Activated B cell treated with CpG ODN at 0.5 μM for 24 hours (primary cell): Measurements from ENCODE around the gene GNG7. TPM values are rescaled to one million over a fixed set of nuclear protein-coding genes. Genes with fewer than 3 reads are reported as not detected.

Source experiments
- ATAC-seq: fragments of 200-7000 bp; cut with Tn5 transposase; one replicate; pipeline ENCODE4 v1.10.0; 2021; ENCODE audit warnings: low read depth, mild to moderate bottlenecking, moderate library complexity
- CTCF ChIA-PET: fragments of 350-600 bp; sonication (Branson Sonifier 250); formaldehyde crosslinking; loops from one replicate; lab custom pipeline; 2021; ENCODE audit warnings: antibody characterized with exemption; lab: Charles Lee
- POLR2A ChIA-PET: fragments of 350-600 bp; sonication (Branson Sonifier 250); formaldehyde crosslinking; loops from one replicate; lab custom pipeline; 2021; ENCODE audit warnings: antibody characterized with exemption; lab: Charles Lee
- DNase-seq: peaks from one replicate; pipeline ENCODE4 v3.0.0; 2022
- H3K27ac Mint-ChIP-seq: one replicate; pipeline ENCODE4 v1.8.0; 2020; ENCODE audit warnings: mixed read lengths
- H3K27me3 Mint-ChIP-seq: one replicate; pipeline ENCODE4 v1.8.0; 2021; ENCODE audit warnings: mixed read lengths
- H3K36me3 Mint-ChIP-seq: one replicate; pipeline ENCODE4 v1.8.0; 2021; ENCODE audit warnings: low read depth, mixed read lengths
- H3K4me1 Mint-ChIP-seq: one replicate; pipeline ENCODE4 v1.8.0; 2021; ENCODE audit warnings: mixed read lengths
- H3K4me3 Mint-ChIP-seq: one replicate; pipeline ENCODE4 v1.8.0; 2020; ENCODE audit warnings: mild to moderate bottlenecking, mixed read lengths
- H3K9me3 Mint-ChIP-seq: one replicate; pipeline ENCODE4 v1.8.0; 2020; ENCODE audit warnings: mixed read lengths
- CTCF ChIP-seq: fragments of 200-600 bp; IDR thresholded peaks from one replicate; pipeline ENCODE4 v1.8.0; 2022; ENCODE audit warnings: antibody characterized with exemption, mild to moderate bottlenecking
- intact Hi-C: fragments of 100-400 bp; cut with micrococcal nuclease; formaldehyde crosslinking; loops from one replicate; pipeline ENCODE4 v1.15.1; 2024
- total RNA-seq: library from RNA; stranded (reverse); gene quantifications from 2 replicates; pipeline ENCODE4 v1.2.3, GENCODE V29; 2022

Gene GNG7
- total RNA-seq, 1 donor from 2014 or later = 35.4 TPM

DNA sequence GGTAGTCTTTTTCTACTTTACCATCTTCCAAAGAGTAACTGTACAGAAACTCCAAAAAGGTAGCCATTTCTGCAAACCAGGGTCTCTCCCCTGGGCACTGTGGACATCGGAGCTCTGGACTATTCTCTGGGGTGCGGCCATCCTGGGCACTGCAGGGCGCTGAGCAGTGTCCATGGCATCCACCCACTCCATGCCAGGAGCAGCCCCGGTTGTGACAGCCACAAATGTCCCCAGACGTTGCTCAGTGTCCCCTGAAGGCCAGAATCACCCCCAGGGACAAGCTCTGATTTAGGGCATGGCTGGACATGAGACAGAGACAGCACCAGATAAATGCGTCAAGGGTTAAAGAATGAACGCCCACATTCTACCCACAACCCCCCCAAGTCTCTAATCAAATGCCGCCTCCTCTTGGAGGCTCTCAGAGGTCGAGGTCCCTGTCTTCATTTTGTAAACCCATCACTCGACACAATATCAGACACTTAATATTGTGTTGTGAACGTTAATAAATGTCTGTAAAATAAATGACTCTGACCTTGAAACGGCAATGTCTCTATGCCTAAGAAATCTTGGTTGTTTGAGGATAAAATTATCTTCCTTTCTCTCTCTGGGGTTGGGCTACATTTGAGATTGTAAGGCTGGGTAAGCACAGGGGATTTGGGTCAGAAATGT is 8.9 kb downstream of the GNG7 start:
- peaks cover 43% of the 10 kb centered on the region for H3K36me3 Mint-ChIP-seq
- ChIA-PET POLR2A (interaction anchor here (0.6 to 3.3 kb wide), 5 partner anchors 7 to 24 kb away, joined by 3 to 21 read pairs (median 7); partner anchors contain the start of gene GNG7), CTCF (interaction anchor here (0.9 kb wide), 1 partner anchor 17 kb away, joined by 3 read pairs; no protein-coding TSS in a partner anchor)
- H3K27me3 Mint-ChIP-seq = no peaks in the 10 kb centered on the region
- H3K4me1 Mint-ChIP-seq = peaks cover 67% of the 10 kb centered on the region
- ATAC-seq (no peak), DNase-seq (no peak)
- no peaks in the 10 kb centered on the region for H3K9me3 Mint-ChIP-seq
- TF ChIP-seq CTCF = no peak
- peak overlapping the region; percentile 94 for H3K27ac Mint-ChIP-seq
- H3K4me3 Mint-ChIP-seq = peak overlapping the region; percentile 63
- intact Hi-C loops = loop anchor here (2.0 kb wide), 1 partner anchor 17 kb away; no protein-coding TSS in a partner anchor

- POLR2A ChIA-PET = no interaction called here
- H3K27me3 Mint-ChIP-seq = no peaks in the 10 kb centered on the region
- peak overlapping the region; percentile 46 for H3K27ac Mint-ChIP-seq
- no peak overlapping the region for H3K4me3 Mint-ChIP-seq
- no peak for TF ChIP-seq CTCF
- H3K4me1 Mint-ChIP-seq = peaks cover 57% of the 10 kb centered on the region
- DNase-seq = no peak
- ATAC-seq = no peak
- CTCF ChIA-PET = no interaction called here
- intact Hi-C loops = no loop called here
- peaks cover 48% of the 10 kb centered on the region for H3K36me3 Mint-ChIP-seq
- H3K9me3 Mint-ChIP-seq = no peaks in the 10 kb centered on the region
Observed at GRCh38 chr19:2691951-2692350, 10.5 kb downstream of the GNG7 start.

DNA sequence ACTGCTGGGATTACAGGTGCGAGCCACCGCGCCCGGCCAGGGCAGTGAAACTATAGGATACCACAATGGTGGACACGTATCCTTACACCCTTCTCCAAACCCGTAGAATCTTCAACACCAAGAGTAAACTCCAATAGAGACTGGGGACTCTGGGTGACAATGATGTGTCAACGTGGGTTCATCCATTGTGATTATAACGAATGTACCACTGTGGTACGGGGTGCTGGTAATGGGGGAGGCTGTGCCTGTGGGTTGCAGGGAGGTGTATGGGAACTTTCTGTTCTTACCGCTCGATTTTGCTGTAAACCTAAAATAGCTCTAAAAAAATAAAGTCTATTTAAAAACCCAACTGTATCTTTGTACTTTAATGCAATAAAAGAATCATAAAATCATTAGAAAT is 11.6 kb downstream of the GNG7 start:
- Mint-ChIP-seq H3K4me1 (peaks cover 53% of the 10 kb centered on the region), H3K27ac (no peak overlapping the region), H3K36me3 (peaks cover 50% of the 10 kb centered on the region), H3K4me3 (no peak overlapping the region), H3K27me3 (no peaks in the 10 kb centered on the region), H3K9me3 (no peaks in the 10 kb centered on the region)
- no peak for ATAC-seq
- intact Hi-C loops = no loop called here
- no peak for DNase-seq
- TF ChIP-seq CTCF = no peak
- POLR2A ChIA-PET = interaction anchor here (0.7 kb wide), 2 partner anchors 8 to 11 kb away, joined by 3 to 4 read pairs; no protein-coding TSS in a partner anchor
- CTCF ChIA-PET = no interaction called here

- no peaks in the 10 kb centered on the region for H3K27me3 Mint-ChIP-seq
- CTCF ChIA-PET = interaction anchor here (2.0 kb wide), 1 partner anchor 38 kb away, joined by 6 read pairs; no protein-coding TSS in a partner anchor
- TF ChIP-seq CTCF = no peak
- intact Hi-C loops = no loop called here
- DNase-seq (no peak), ATAC-seq (no peak)
- POLR2A ChIA-PET = interaction anchor here (0.6 to 10.6 kb wide), 7 partner anchors 9 to 92 kb away, joined by 3 to 176 read pairs (median 5); partner anchors contain the start of gene GNG7
- no peak overlapping the region for H3K27ac Mint-ChIP-seq
- H3K4me3 Mint-ChIP-seq = no peak overlapping the region
- peaks cover 56% of the 10 kb centered on the region for H3K36me3 Mint-ChIP-seq
- no peaks in the 10 kb centered on the region for H3K9me3 Mint-ChIP-seq
- peaks cover 50% of the 10 kb centered on the region for H3K4me1 Mint-ChIP-seq
Observed at GRCh38 chr19:2686360-2686759, 16.1 kb downstream of the GNG7 start.

DNA sequence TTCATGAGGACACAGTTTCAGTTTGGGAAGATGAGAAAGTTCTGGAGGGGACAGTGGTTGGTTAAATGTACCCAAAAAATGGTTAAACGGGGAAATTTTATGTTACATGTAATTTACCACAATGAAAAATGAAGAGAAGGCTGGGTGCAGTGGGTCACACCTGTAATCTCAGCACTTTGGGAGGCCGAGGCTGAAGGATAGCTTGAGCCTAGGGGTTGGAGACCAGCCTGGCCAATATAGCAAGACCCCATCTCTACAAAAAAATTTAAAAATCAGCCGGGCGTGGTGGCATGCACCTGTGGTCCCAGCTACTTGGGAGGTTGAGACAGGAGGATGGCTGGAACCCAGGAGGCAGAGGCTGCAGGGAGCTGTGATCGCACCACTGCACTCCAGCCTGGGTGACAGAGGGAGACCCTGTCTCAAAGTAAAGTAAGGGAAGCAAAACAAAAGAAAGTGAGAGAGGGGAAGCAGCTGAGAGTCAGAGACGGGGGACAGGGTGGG is 17.2 kb downstream of the GNG7 start:
- peak overlapping the region; percentile 76 for H3K27ac Mint-ChIP-seq
- H3K9me3 Mint-ChIP-seq = peaks cover 3% of the 10 kb centered on the region
- intact Hi-C loops = no loop called here
- peaks cover 56% of the 10 kb centered on the region for H3K4me1 Mint-ChIP-seq
- H3K36me3 Mint-ChIP-seq = peaks cover 52% of the 10 kb centered on the region
- no peak overlapping the region for H3K4me3 Mint-ChIP-seq
- no peaks in the 10 kb centered on the region for H3K27me3 Mint-ChIP-seq
- POLR2A ChIA-PET = interaction anchor here (0.7 to 10.6 kb wide), 4 partner anchors 10 to 35 kb away, joined by 5 to 176 read pairs (median 7); partner anchors contain the start of gene GNG7
- DNase-seq (no peak), ATAC-seq (no peak)
- CTCF ChIA-PET = interaction anchor here (0.5 to 2.0 kb wide), 3 partner anchors 11 to 64 kb away, joined by 3 to 6 read pairs (median 4); no protein-coding TSS in a partner anchor
- no peak for TF ChIP-seq CTCF
